ENCODE data around the gene ACSL5.
A peak's percentile ranks its signal among the peaks of the same experiment; 100 is the strongest.
"Not testable (repeated sequence)": the region's sequence is repeated elsewhere in the genome, so short reads cannot be mapped to it uniquely, and the experiment has no call there.

ACSL5 gene

GRCh38 chr10:112375721-112376395 is 1.9 kb downstream of the ACSL5 start:
- TF ChIP-seq, protein P1, sequence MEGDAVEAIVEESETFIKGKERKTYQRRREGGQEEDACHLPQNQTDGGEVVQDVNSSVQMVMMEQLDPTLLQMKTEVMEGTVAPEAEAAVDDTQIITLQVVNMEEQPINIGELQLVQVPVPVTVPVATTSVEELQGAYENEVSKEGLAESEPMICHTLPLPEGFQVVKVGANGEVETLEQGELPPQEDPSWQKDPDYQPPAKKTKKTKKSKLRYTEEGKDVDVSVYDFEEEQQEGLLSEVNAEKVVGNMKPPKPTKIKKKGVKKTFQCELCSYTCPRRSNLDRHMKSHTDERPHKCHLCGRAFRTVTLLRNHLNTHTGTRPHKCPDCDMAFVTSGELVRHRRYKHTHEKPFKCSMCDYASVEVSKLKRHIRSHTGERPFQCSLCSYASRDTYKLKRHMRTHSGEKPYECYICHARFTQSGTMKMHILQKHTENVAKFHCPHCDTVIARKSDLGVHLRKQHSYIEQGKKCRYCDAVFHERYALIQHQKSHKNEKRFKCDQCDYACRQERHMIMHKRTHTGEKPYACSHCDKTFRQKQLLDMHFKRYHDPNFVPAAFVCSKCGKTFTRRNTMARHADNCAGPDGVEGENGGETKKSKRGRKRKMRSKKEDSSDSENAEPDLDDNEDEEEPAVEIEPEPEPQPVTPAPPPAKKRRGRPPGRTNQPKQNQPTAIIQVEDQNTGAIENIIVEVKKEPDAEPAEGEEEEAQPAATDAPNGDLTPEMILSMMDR (IDR thresholded peaks at IDR 0.05), result no peak
- Histone ChIP-seq H3K4me3 (peak overlapping the region; percentile 70), H3K27ac (peak overlapping the region; percentile 59 to 75)
- DNase-seq (ENCODE audit: low spot score), result peak; percentile 72

DNA sequence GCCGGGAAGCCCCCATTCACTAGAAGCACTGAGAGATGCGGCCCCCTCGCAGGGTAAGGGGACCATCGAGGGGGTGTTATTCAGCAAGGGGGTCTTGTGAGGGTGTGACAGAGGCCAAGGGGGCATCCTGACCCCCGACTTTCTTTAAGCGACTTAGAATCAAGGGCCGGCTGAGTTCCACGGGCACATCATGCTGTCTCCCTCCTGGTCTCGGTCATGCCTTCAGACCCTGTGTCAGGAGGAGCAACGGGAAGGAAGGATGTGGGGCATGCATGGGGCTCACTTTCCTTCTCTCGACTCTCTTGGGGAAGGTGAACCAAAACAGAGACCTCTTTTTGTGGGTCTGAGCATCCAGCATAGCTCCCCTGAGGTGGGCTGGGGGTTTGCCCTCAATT is 2.5 kb downstream of the ACSL5 start:
- Histone ChIP-seq H3K27ac (peak overlapping the region; percentile 59 to 75), H3K4me3 (peak overlapping the region; percentile 70)
- no peak for DNase-seq (ENCODE audit: low spot score)
- TF ChIP-seq, protein P1 (IDR thresholded peaks at IDR 0.05), result no peak

GRCh38 chr10:112377116-112377515 is 3.2 kb downstream of the ACSL5 start:
- H3K27ac ChIP-seq; H3K4me3 ChIP-seq; DNase-seq (ENCODE audit: low spot score): not testable (repeated sequence)

DNA sequence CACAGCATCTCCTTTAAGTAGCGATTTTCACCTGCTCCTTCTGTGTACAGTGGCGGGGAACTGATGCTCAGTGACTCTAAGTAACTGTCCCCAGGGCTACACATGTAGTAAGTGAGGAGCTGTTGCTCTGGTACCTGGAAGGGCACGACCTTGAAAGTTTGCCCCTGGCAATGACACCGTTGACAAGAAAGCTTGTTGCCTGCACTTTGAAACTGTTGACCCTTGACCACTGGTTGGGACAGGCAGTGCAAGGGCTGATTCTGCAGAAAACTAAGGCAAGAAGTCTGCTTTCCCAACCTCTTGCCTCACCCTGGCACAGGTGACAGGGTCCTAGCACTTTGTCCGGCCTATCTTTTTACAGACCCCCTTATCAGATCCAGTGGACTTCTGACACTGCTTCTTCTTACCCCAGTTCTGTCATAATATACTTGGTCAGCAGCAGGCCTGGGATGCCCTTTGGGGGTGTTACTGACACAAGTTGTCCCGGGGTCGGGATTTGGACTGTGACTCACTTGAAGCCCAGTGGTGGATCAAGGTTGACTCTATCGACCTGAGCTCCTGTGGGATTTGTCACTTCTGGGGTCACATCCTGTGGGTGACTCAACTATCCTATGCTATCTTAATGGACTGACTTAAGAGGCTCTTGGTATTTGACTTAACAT is 5.8 kb downstream of the ACSL5 start:
- no peak overlapping the region for H3K4me3 ChIP-seq
- H3K27ac ChIP-seq, result no peak overlapping the region
- TF ChIP-seq, protein P1 (IDR thresholded peaks at IDR 0.05), result no peak
- peak; percentile 33 for DNase-seq (ENCODE audit: low spot score)

DNA sequence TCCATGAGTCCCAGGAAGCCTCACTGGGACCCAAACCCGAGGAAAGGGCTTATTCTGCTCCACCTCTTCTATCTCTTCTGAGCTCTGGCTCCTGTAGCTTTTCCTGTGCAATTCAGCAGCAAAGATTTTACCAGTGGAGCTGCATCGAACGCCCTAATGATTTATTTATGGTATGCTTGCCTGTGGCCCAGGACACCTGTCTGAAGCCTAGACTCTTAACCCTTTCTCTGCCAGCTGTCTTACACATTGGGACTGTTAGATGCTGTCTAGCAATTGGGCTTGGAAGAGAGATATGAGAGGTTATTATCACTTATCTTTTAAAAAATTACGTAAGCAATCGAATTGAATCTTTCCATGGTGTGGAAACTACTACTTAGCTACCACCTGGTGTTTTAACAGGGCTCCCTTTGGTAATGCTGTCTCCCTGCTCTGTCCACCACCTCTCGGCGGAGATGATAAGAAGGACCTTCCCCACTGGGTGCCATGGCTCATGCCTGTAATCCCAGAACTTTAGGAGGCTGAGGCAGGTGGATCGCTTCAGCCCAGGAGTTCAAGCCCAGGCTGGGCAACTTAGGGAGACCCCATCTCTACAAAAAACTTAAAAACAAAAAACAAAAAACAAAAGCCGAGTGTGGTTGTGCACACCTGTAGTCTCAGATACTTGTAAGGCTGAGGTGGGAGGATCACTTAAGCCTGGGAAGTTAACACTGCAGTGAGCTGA is 8.8 kb downstream of the ACSL5 start:
- H3K4me3 ChIP-seq, result no peak overlapping the region
- H3K27ac ChIP-seq, result no peak overlapping the region
- no peak for DNase-seq (ENCODE audit: low spot score)
- TF ChIP-seq, protein P1 (IDR thresholded peaks at IDR 0.05), result no peak

DNA sequence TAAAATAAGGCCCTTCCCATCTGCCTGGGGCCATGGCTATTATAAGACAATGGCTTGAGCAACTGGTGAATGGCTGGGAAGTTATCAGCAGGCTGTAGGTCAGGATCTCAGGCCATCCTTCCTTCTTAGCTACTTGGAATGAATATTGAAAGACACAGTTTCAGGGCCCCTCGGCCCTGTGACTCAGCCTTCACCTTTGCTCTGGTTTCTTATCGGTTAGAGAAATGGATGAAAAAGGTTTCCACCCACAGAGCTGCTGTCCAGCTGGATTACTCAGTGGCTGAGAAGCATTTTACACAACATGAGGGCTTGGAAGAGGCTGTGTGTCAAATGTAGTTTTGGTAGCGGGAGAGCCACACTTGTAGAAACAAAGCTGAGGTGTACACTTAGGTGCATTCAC is 9.4 kb downstream of the ACSL5 start:
- DNase-seq (ENCODE audit: low spot score), result peak; percentile 71
- Histone ChIP-seq H3K27ac (no peak overlapping the region), H3K4me3 (no peak overlapping the region)
- TF ChIP-seq, protein P1 (IDR thresholded peaks at IDR 0.05), result no peak

DNA sequence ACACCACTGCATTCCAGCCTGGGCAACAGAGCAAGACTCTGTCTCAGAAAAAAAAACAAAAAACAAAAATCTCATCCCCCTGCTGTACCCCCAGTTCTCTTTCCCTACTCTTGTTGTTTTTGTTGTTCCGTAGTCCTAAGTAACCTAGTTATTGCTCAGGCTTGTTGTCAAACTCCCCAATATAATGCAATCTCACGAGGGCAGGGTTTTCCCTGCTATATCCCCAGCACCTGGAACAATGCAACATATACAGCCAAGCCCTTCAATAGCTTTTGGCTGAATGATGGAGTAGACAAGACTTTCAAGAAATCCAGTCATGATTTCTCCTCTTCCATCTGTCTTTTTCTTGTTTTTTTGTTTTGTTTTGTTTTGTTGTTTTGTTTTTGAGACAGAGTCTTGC is 10.2 kb downstream of the ACSL5 start:
- TF ChIP-seq, protein P1 (IDR thresholded peaks at IDR 0.05), result no peak
- no peak overlapping the region for H3K27ac ChIP-seq
- no peak for DNase-seq (ENCODE audit: low spot score)
- H3K4me3 ChIP-seq, result no peak overlapping the region
